T follicular helper cell (primary cell): ENCODE data around the gene EXPH5.

Experiments
- DNase-seq: peaks from one replicate; pipeline ENCODE4 v3.0.0-alpha.2; 2020; ENCODE audit warnings: low read depth

EXPH5 gene

GRCh38 chr11:108562746-108563581, 30.6 kb downstream of the EXPH5 start:
- DNase-seq = no peak

GRCh38 chr11:108561535-108561991, 32.0 kb downstream of the EXPH5 start:
- no peak for DNase-seq

GRCh38 chr11:108559904-108560303, 33.7 kb downstream of the EXPH5 start:
- no peak for DNase-seq

- DNase-seq = no peak
Measured at GRCh38 chr11:108559340-108559739, 34.2 kb downstream of the EXPH5 start.

- no peak for DNase-seq
Measured at GRCh38 chr11:108558222-108558621, 35.3 kb downstream of the EXPH5 start.

GRCh38 chr11:108556019-108556418, 37.5 kb downstream of the EXPH5 start:
- no peak for DNase-seq

GRCh38 chr11:108551651-108552462, 41.7 kb downstream of the EXPH5 start:
- no peak for DNase-seq

- no peak for DNase-seq
Measured at GRCh38 chr11:108549319-108549885, 44.2 kb downstream of the EXPH5 start.

- DNase-seq = no peak
Measured at GRCh38 chr11:108545909-108546501, 47.6 kb downstream of the EXPH5 start.

- DNase-seq = no peak
Measured at GRCh38 chr11:108543316-108543964, 50.1 kb downstream of the EXPH5 start.

- DNase-seq = no peak
Measured at GRCh38 chr11:108541531-108541930, 52.0 kb downstream of the EXPH5 start.

GRCh38 chr11:108538502-108538901, 55.1 kb downstream of the EXPH5 start:
- no peak for DNase-seq

GRCh38 chr11:108538022-108538424, 55.5 kb downstream of the EXPH5 start:
- DNase-seq = no peak

GRCh38 chr11:108536783-108537182, 56.8 kb downstream of the EXPH5 start:
- DNase-seq = no peak

GRCh38 chr11:108535384-108535955, 58.1 kb downstream of the EXPH5 start:
- DNase-seq = no peak

GRCh38 chr11:108534274-108534882, 59.2 kb downstream of the EXPH5 start:
- DNase-seq = no peak

GRCh38 chr11:108530426-108530825, 63.1 kb downstream of the EXPH5 start:
- no peak for DNase-seq

- DNase-seq = no peak
Measured at GRCh38 chr11:108527382-108527781, 66.2 kb downstream of the EXPH5 start.

- DNase-seq = no peak
Measured at GRCh38 chr11:108525161-108525560, 68.4 kb downstream of the EXPH5 start.

GRCh38 chr11:108524422-108524821, 69.1 kb downstream of the EXPH5 start:
- no peak for DNase-seq

GRCh38 chr11:108522318-108522717, 71.2 kb downstream of the EXPH5 start:
- no peak for DNase-seq
